ENCODE results near the gene SS18.
A peak's percentile ranks its signal among the peaks of the same experiment; 100 is the strongest.

SS18 gene

DNA sequence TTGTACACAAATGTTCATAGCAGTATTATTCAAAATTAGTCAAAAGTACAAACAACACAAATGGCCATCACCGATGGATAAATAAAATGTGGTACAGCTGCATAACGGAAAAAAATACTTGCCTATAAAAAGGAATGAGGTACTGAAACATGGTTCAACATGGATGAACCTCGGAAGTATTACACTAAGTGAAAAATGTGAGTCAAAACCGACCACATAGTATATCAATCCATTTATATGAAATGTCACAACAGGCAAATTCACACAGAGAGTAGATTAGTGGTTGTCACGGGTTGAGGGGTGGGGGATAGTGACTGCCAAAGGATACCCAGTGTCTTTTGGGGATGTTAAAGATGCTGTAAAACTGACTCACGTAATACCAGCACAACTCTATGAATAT is 3.5 kb downstream of the SS18 start:
- Histone ChIP-seq H3K9me2 (replicated peaks; ENCODE audit: low read depth, low read length) (no peaks in the 10 kb centered on the region), H3K27me3 (ENCODE audit: insufficient read depth, low read length, poor library complexity, severe bottlenecking) (no peaks in the 10 kb centered on the region), H3F3A (ENCODE audit: low read depth) (no peaks in the 10 kb centered on the region), H2AFZ (ENCODE audit: low read length) (no peak overlapping the region), H4K20me1 (ENCODE audit: insufficient read depth, low read length, poor library complexity, severe bottlenecking) (peaks cover 64% of the 10 kb centered on the region), H3K9me3 (ENCODE audit: insufficient read depth, low read depth, low read length) (no peaks in the 10 kb centered on the region), H3K4me2 (ENCODE audit: low read depth, low read length, poor library complexity, severe bottlenecking) (peak overlapping the region; percentile 98), H3K4me1 (ENCODE audit: insufficient read depth, low read length, poor library complexity, severe bottlenecking) (peaks cover 67% of the 10 kb centered on the region), H3K36me3 (ENCODE audit: insufficient read depth, low read length) (peaks cover 40% of the 10 kb centered on the region; the same call in 1 of the 2 replicates), H3K4me3 (ENCODE audit: low read length, poor library complexity, severe bottlenecking) (peak overlapping the region; percentile 92), H3K79me2 (ENCODE audit: insufficient read depth, low read length) (peaks cover 78% of the 10 kb centered on the region), H3K9ac (ENCODE audit: low read depth, low read length, poor library complexity, severe bottlenecking) (peak overlapping the region; percentile 90)
- TF ChIP-seq EZH2phosphoT487 (IDR thresholded peaks at IDR 0.05; ENCODE audit: borderline replicate concordance), result no peak
- TF ChIP-seq, protein P1, sequence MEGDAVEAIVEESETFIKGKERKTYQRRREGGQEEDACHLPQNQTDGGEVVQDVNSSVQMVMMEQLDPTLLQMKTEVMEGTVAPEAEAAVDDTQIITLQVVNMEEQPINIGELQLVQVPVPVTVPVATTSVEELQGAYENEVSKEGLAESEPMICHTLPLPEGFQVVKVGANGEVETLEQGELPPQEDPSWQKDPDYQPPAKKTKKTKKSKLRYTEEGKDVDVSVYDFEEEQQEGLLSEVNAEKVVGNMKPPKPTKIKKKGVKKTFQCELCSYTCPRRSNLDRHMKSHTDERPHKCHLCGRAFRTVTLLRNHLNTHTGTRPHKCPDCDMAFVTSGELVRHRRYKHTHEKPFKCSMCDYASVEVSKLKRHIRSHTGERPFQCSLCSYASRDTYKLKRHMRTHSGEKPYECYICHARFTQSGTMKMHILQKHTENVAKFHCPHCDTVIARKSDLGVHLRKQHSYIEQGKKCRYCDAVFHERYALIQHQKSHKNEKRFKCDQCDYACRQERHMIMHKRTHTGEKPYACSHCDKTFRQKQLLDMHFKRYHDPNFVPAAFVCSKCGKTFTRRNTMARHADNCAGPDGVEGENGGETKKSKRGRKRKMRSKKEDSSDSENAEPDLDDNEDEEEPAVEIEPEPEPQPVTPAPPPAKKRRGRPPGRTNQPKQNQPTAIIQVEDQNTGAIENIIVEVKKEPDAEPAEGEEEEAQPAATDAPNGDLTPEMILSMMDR (conservative IDR thresholded peaks at IDR 0.05; ENCODE audit: low read length), result no peak

DNA sequence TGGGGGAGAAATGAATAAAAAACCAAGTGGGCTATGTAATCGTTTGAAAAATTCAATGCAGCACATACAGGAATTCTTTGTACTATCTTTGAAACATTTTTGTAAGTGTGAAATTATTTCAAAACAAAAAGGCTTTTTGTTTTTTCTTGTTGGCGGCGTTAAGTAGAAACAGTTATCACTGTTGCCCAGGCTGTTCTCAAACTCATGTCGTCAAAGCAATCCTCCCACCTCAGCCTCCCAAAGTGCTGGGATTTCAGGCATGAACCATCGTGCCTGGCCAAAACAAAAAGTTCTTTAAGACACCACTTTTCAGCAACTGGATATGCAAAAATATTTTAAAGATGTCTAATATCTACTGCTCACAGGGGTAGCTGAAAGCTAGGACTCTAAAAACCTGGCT is 5.4 kb downstream of the SS18 start:
- H3K27me3 ChIP-seq (ENCODE audit: insufficient read depth, low read length, poor library complexity, severe bottlenecking), result no peaks in the 10 kb centered on the region
- H3K4me3 ChIP-seq (ENCODE audit: low read length, poor library complexity, severe bottlenecking), result peak overlapping the region; percentile 92
- no peaks in the 10 kb centered on the region for H3K9me3 ChIP-seq (ENCODE audit: insufficient read depth, low read depth, low read length)
- H4K20me1 ChIP-seq (ENCODE audit: insufficient read depth, low read length, poor library complexity, severe bottlenecking), result peaks cover 65% of the 10 kb centered on the region
- peak overlapping the region; percentile 98 for H3K4me2 ChIP-seq (ENCODE audit: low read depth, low read length, poor library complexity, severe bottlenecking)
- TF ChIP-seq, protein P1 (conservative IDR thresholded peaks at IDR 0.05; ENCODE audit: low read length), result no peak
- TF ChIP-seq EZH2phosphoT487 (IDR thresholded peaks at IDR 0.05; ENCODE audit: borderline replicate concordance), result no peak
- H3K79me2 ChIP-seq (ENCODE audit: insufficient read depth, low read length), result peaks cover 94% of the 10 kb centered on the region
- H3K36me3 ChIP-seq (ENCODE audit: insufficient read depth, low read length), result peaks cover 44% of the 10 kb centered on the region; the same call in 1 of the 2 replicates
- no peaks in the 10 kb centered on the region for H3K9me2 ChIP-seq (replicated peaks; ENCODE audit: low read depth, low read length)
- no peak overlapping the region for H2AFZ ChIP-seq (ENCODE audit: low read length)
- peaks cover 60% of the 10 kb centered on the region for H3K4me1 ChIP-seq (ENCODE audit: insufficient read depth, low read length, poor library complexity, severe bottlenecking)
- H3F3A ChIP-seq (ENCODE audit: low read depth), result no peaks in the 10 kb centered on the region
- H3K9ac ChIP-seq (ENCODE audit: low read depth, low read length, poor library complexity, severe bottlenecking), result peak overlapping the region; percentile 2

DNA sequence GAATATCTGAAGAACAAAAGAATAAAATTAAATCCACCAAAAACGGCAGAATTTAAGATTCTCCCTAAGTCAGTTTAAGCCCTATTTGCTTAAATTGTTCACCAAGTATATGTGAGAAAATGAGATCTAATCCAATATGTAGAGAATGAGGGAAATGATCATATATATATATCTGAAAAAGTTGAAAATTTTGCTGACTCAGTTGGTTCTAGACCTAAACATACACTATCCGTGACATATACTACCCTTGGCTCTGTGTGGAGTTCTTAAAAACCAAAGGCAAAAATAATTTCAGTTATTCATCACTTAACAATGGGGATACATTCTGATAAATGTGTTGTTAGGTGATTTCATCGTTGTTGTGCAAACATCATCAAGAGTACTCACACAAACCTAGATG is 7.3 kb downstream of the SS18 start:
- TF ChIP-seq, protein P1 (conservative IDR thresholded peaks at IDR 0.05; ENCODE audit: low read length), result no peak
- TF ChIP-seq EZH2phosphoT487 (IDR thresholded peaks at IDR 0.05; ENCODE audit: borderline replicate concordance), result no peak
- peaks cover 93% of the 10 kb centered on the region for H3K79me2 ChIP-seq (ENCODE audit: insufficient read depth, low read length)
- H3K9me3 ChIP-seq (ENCODE audit: insufficient read depth, low read depth, low read length), result no peaks in the 10 kb centered on the region
- no peak overlapping the region for H3K9ac ChIP-seq (ENCODE audit: low read depth, low read length, poor library complexity, severe bottlenecking)
- peaks cover 50% of the 10 kb centered on the region for H4K20me1 ChIP-seq (ENCODE audit: insufficient read depth, low read length, poor library complexity, severe bottlenecking)
- H3K36me3 ChIP-seq (ENCODE audit: insufficient read depth, low read length), result peaks cover 44% of the 10 kb centered on the region; the same call in 1 of the 2 replicates
- no peak overlapping the region for H2AFZ ChIP-seq (ENCODE audit: low read length)
- no peaks in the 10 kb centered on the region for H3F3A ChIP-seq (ENCODE audit: low read depth)
- no peaks in the 10 kb centered on the region for H3K27me3 ChIP-seq (ENCODE audit: insufficient read depth, low read length, poor library complexity, severe bottlenecking)
- peaks cover 50% of the 10 kb centered on the region for H3K4me1 ChIP-seq (ENCODE audit: insufficient read depth, low read length, poor library complexity, severe bottlenecking)
- H3K4me2 ChIP-seq (ENCODE audit: low read depth, low read length, poor library complexity, severe bottlenecking), result peak overlapping the region; percentile 98
- no peaks in the 10 kb centered on the region for H3K9me2 ChIP-seq (replicated peaks; ENCODE audit: low read depth, low read length)
- no peak overlapping the region for H3K4me3 ChIP-seq (ENCODE audit: low read length, poor library complexity, severe bottlenecking)

Measured in Loucy (cell line).